Measurements from ENCODE around the gene TACC2.

Gene TACC2

GRCh38 chr10:122172361-122173008 is 183.5 kb downstream of the TACC2 start:
- DNase-seq = no peak

- no peak for DNase-seq
Observed at GRCh38 chr10:122173337-122173736, 184.4 kb downstream of the TACC2 start.

GRCh38 chr10:122173766-122174435 is 184.9 kb downstream of the TACC2 start:
- no peak for DNase-seq

- DNase-seq = no peak
Observed at GRCh38 chr10:122176232-122177213, 187.6 kb downstream of the TACC2 start.

GRCh38 chr10:122178655-122179054 is 189.7 kb downstream of the TACC2 start:
- DNase-seq = no peak

- DNase-seq = no peak
Observed at GRCh38 chr10:122181041-122181732, 192.2 kb downstream of the TACC2 start.

- no peak for DNase-seq
Observed at GRCh38 chr10:122181876-122182275, 192.9 kb downstream of the TACC2 start.

- DNase-seq = no peak
Observed at GRCh38 chr10:122182308-122182707, 193.3 kb downstream of the TACC2 start.

GRCh38 chr10:122184254-122184653 is 195.3 kb downstream of the TACC2 start:
- DNase-seq = no peak

GRCh38 chr10:122185643-122186042 is 196.7 kb downstream of the TACC2 start:
- no peak for DNase-seq

GRCh38 chr10:122186816-122187810 is 198.2 kb downstream of the TACC2 start:
- DNase-seq = no peak

- no peak for DNase-seq
Observed at GRCh38 chr10:122188706-122189105, 199.7 kb downstream of the TACC2 start.

GRCh38 chr10:122189185-122189584 is 200.2 kb downstream of the TACC2 start:
- DNase-seq = no peak

GRCh38 chr10:122190176-122190943 is 201.4 kb downstream of the TACC2 start:
- no peak for DNase-seq

- DNase-seq = no peak
Observed at GRCh38 chr10:122191936-122192541, 203.1 kb downstream of the TACC2 start.

- no peak for DNase-seq
Observed at GRCh38 chr10:122194251-122194650, 205.3 kb downstream of the TACC2 start.

- no peak for DNase-seq
Observed at GRCh38 chr10:122196218-122196617, 207.3 kb downstream of the TACC2 start.

GRCh38 chr10:122197611-122198222 is 208.8 kb downstream of the TACC2 start:
- DNase-seq = no peak

- DNase-seq = no peak
Observed at GRCh38 chr10:122198631-122199030, 209.7 kb downstream of the TACC2 start.

- DNase-seq = no peak
Observed at GRCh38 chr10:122199070-122199469, 210.1 kb downstream of the TACC2 start.

Measured in activated naive CD4-positive, alpha-beta T cell (primary cell).